ENCODE results near the gene FAM107B.
A peak's percentile ranks its signal among the peaks of the same experiment; 100 is the strongest.

Gene FAM107B

DNA sequence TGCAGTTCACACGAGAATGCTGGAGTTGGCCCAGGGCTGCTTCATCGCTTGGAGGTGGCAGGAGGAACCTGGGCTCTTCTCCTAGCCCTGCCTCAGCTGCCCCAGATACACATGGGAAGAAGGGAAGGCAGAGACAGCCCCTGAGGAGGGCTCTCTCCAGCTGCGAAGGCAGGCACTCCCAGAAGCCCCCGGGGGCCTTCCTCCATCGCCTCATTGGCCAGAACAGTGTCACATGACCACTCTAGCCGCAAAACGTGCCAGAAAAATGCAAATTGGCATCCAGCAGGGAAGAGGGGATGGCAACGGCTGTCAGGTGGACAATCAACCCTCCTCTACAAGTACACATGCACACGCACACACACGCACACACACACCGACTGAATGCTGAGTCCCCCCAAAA lies 226.2 kb downstream of the FAM107B start:
- no peak overlapping the region for H3K27ac ChIP-seq
- TF ChIP-seq, protein P1, sequence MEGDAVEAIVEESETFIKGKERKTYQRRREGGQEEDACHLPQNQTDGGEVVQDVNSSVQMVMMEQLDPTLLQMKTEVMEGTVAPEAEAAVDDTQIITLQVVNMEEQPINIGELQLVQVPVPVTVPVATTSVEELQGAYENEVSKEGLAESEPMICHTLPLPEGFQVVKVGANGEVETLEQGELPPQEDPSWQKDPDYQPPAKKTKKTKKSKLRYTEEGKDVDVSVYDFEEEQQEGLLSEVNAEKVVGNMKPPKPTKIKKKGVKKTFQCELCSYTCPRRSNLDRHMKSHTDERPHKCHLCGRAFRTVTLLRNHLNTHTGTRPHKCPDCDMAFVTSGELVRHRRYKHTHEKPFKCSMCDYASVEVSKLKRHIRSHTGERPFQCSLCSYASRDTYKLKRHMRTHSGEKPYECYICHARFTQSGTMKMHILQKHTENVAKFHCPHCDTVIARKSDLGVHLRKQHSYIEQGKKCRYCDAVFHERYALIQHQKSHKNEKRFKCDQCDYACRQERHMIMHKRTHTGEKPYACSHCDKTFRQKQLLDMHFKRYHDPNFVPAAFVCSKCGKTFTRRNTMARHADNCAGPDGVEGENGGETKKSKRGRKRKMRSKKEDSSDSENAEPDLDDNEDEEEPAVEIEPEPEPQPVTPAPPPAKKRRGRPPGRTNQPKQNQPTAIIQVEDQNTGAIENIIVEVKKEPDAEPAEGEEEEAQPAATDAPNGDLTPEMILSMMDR (IDR thresholded peaks at IDR 0.05), result no peak
- DNase-seq (ENCODE audit: low spot score), result no peak
- no peak overlapping the region for H3K4me3 ChIP-seq

DNA sequence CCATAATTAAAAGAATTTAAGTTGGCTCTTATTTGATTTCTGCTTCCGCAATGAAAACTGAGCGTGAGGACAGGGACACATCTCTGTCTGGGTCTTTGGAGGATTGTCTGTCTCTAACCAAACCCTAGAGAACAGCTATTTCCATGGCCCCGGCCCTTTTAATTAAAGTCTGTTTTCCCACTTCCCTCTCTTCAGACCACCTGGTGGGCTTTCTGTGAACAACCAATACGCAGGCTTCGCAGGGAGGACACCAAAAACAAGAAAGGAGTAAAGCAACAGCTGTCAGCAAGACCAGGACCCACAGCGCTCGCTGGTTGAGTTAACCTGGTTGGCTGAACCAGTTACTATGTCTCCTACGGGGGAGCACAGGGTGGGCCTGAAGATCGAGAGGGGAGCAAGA lies 226.9 kb downstream of the FAM107B start:
- Histone ChIP-seq H3K4me3 (no peak overlapping the region), H3K27ac (no peak overlapping the region)
- no peak for DNase-seq (ENCODE audit: low spot score)

DNA sequence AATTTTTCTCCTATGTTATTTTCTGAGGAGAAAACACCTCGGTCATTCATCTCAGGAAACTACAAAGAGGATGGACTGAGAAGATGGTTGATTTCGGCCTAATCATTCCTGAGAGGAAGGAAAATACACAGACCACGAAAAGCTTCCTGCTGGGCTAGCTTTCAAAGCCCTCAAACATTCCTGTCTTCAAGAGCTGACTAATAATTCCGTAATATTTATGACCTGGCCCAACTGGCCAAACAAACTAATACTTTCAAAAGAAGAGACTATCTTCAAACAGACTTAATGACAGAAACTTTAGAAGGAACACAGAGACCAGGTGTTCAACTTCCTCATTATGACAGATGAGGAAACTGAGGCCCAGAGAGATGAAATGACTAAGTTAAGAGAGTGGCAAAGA lies 228.9 kb downstream of the FAM107B start:
- DNase-seq (ENCODE audit: low spot score), result no peak
- H3K4me3 ChIP-seq, result no peak overlapping the region
- TF ChIP-seq, protein P1 (IDR thresholded peaks at IDR 0.05), result no peak
- H3K27ac ChIP-seq, result no peak overlapping the region

More for the DNA sequence above, 226.9 kb downstream of the FAM107B start:
- TF ChIP-seq, protein P1 (IDR thresholded peaks at IDR 0.05), result no peak

DNA sequence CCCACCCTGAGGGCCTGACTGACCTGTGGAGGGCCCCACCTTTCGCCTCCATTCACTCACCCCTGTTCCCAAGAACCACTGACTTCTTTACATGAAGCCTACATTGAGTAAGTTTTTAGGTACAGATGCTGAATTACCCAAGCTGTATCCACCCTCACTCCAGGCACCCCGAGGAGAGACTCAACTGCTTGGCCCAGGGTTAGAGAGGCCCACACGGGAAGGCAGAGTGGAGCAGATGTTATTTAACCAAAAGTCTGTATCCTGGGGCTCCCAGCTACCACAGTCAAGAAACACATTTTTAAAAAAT lies 230.8 kb downstream of the FAM107B start:
- no peak for DNase-seq (ENCODE audit: low spot score)
- H3K4me3 ChIP-seq, result no peak overlapping the region
- no peak overlapping the region for H3K27ac ChIP-seq
- TF ChIP-seq, protein P1 (IDR thresholded peaks at IDR 0.05), result no peak

DNA sequence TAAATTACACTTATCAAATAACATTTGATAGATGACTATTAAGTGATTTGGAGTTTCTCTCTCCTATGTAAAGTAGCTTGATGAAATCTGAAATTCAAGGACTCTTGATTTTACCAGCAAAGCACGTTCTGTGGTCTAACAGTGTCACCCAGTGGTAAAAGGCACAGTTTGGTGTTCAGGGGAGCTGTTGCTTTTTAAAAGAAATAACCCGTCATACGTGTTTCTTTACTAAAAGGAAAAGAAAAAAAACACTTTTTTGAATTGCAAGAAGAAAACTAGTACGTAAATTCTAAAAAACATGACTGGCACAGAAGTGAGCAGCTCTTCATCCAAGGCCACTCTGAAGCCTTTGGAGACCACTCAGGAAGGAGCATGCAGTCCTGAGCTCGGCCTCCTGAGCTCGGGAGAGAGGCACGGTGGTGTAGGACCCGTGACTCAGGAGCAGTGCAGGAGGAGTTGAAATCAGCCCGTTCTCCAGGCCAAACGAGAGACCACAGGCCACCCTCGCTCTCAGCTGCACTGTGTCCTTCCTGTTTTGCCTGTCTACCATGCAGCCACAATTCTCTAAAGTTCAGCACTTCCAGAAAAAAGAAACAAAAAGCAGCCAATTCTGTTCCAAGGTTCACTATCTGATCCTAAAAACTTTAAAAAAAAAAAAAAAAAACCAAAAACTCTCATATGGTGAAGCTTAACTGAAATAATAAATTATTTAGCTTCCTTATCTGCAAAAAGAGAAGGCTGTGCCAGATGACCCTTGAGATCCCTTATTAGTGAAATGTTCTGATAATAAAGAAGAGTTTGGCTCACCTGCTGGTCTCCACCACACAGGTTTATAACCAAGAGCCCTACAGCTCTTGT lies 231.4 kb downstream of the FAM107B start:
- TF ChIP-seq, protein P1 (IDR thresholded peaks at IDR 0.05), result no peak
- no peak overlapping the region for H3K4me3 ChIP-seq
- DNase-seq (ENCODE audit: low spot score), result no peak
- H3K27ac ChIP-seq, result peak overlapping the region in 1 of 2 donors; percentile 21

DNA sequence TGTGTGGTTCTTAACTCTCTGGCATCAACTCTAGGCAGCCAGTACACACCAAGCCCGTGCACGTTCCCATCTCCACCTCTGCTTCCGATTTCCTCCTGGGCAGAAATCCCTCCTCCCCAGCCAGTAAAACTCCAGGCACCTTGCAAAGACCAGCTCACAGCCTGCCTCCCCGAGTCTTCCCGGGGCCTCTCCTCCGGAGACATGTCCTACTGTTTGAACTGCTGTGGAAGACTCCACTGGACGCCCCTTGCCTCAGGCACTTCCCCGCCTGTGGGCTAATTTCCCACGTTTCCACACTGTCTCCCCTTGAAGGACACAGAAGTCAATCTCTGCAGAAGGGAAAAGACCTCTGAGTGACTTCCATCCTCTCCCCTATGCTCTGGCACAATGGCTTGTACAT lies 233.3 kb downstream of the FAM107B start:
- TF ChIP-seq, protein P1 (IDR thresholded peaks at IDR 0.05), result no peak
- DNase-seq (ENCODE audit: low spot score), result no peak
- no peak overlapping the region for H3K4me3 ChIP-seq
- H3K27ac ChIP-seq, result no peak overlapping the region

DNA sequence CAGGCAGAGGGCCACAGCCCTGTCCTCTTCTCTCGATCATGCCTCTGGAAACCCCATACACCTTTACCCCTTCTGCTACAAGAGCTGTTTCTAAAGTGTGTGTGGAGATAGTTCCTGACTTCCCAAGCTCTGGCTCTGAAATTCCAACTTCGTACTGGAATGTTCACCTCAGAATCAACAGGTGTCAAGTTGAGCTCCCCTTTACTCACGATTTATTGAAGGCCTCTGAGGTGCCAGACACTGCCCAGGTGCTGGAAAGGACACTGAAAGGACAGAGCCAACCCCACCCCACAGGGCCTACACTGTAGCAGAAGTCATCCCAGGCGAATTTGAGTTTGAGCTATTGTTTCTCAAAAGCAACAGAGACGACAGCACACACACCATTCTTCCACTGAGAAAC lies 234.1 kb downstream of the FAM107B start:
- no peak for DNase-seq (ENCODE audit: low spot score)
- Histone ChIP-seq H3K4me3 (no peak overlapping the region), H3K27ac (no peak overlapping the region)
- TF ChIP-seq, protein P1 (IDR thresholded peaks at IDR 0.05), result no peak

Data from coronary artery (tissue), 2 donors.